NCI-H82 treated with DMSO at 0.1 percent for 48 hours (cell line): ENCODE data around the gene CAPN9.
"Not testable (repeated sequence)": the region's sequence is repeated elsewhere in the genome, so short reads cannot be mapped to it uniquely, and the experiment has no call there.

Experiments used
- DNase-seq: peaks from one replicate; lab custom pipeline; 2025; ENCODE audit not compliant: unreplicated experiment; lab: John Stamatoyannopoulos, UW

CAPN9 gene

DNA sequence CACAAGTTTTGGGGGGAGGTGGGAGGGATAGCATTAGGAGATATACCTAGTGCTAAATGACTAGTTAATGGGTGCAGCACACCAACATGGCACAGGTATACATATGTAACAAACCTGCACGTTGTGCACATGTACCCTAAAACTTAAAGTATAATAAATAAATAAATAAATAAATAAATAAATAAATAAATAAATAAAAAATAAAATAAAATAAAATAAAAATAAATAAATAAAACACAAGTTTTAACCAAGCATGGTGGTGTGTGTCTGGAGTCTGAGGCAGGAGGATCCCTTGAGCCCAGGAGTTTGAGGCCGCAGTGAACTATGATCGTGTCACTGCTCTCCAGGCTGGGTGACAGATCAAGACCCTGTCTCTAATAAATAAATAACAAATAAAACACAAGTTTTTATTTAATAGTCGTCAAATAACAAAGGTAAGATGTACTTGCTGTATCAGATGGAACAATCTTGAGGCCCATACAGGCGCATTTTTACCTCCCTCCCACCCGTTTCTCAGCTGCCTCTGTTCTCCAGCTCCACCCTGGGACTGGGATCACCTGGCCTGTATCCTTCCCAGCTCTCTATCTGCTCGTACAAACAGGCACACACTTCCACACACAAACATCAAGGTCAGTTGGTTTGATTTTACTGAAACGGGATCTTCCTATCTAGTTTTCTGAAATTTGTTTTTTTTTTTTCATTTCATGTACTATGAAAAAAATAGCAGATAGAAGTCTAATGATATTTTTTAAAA, 20.8 kb downstream of the CAPN9 start:
- DNase-seq: not testable (repeated sequence)

DNA sequence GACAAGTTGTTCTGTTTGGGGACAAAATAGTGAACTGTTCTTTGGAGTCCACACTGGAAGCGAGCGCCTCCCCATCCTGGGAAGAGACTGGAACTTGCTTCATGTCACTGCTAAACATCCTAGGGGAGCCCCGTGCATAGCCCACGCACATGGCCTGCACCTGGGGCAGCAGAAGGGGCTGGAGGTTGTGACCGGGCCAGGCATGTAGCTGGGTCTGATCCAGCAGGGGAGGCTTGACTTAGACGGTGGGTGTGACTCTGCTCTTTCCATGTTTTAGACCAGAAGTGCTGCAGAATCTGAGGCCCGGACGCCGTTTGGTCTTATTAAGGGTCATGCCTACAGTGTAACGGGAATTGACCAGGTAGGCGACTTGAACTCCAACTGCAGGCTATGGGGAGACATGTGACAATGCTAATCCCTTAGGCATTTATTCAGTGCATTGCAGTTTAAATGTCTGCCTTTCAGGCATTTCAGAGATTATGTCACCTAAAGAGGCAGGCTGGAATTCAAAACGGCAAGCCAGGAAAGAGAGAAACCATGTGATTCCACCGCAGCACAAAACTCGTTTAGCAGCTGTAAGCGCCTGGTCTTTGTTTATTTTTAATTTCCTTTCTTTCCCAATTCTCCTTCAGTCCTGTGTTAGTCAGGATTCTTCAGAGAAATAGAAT, 21.8 kb downstream of the CAPN9 start:
- DNase-seq: no peak

DNA sequence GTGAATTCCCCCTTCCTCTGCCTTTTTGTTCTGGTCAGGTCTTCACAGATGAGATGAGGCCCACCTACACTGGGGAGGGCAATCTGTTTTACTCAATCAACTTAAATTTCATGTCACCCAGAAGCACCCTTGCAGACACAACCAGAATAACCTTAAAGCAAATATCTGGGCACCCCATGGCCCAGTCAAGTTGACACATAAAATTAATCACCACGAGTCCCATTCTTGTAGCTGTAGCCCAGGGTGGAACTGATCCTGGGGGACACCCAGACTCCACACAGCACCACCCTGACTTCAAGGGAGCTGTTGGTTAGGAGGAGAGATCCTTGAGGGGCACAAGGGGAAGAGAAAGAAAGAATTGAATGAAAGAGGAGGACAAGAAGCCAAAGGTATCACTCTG, 23.1 kb downstream of the CAPN9 start:
- no peak for DNase-seq

DNA sequence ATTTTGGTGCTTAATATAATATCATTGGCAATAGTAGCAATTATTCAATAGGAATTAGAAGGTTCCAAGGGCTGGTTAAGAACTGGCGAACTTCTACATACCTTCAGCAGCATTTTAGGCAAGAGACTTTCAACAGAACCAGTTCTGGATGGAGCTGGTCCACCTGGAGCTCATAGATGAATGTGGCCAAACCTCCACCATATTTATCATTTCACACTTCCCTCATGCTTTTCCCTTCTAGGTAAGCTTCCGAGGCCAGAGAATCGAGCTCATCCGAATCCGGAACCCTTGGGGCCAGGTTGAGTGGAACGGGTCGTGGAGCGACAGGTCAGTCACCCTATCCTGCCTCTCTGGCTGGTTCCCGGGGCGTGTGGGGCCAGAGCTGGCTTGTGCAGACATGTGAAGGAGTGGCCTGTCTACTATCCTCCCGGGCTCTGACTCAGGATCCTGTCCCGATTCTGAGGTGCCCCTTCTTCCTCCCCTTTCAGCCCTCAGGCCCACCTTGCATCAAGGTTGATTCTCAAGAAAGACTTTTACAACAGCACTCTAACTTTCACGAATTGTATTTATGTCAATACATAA, 24.7 kb downstream of the CAPN9 start:
- no peak for DNase-seq

DNA sequence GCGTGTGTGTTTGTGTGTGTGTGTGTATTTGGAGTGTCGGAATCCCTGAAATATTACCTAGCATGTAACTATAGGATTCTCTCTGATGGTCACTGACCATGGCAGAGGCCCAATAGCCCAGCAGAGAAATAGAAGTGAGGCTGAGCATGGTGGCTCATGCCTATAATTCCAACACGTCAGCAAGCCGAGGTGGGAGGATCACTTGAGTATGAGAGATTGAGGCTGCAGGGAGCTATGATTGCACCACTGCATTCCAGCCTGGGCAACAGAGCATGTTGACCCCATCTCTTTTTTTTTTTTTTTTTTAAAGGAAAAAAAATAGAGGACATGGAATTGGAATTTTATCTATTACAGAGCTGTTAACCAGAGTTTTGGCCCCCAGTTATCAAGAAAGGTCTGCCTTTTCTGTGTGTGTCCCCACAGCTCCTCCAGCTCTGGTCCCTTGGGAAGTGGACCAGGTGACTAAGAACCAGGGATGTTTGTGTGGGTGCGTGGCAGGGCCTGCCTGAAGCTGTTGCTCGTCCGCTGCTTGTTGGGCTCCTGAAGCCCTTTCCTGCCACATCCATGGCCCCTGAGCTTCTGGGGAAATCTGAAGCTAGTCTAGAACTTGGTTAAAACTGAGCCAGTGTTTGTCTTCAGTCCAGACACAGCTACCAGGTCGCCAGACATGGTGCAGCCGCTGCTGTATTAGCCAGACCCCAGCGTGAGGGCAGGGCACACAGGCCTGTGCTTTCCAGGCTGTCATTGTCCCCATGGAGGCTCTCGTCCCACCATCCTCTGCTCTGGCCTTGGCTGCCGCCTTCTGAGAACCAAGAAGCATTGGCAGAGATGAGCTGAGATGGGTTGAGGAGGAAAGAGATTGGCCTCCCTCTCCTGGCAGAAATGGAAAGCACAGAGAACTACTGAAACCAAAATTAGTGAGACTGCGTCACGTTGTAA, 25.5 kb downstream of the CAPN9 start:
- no peak for DNase-seq

DNA sequence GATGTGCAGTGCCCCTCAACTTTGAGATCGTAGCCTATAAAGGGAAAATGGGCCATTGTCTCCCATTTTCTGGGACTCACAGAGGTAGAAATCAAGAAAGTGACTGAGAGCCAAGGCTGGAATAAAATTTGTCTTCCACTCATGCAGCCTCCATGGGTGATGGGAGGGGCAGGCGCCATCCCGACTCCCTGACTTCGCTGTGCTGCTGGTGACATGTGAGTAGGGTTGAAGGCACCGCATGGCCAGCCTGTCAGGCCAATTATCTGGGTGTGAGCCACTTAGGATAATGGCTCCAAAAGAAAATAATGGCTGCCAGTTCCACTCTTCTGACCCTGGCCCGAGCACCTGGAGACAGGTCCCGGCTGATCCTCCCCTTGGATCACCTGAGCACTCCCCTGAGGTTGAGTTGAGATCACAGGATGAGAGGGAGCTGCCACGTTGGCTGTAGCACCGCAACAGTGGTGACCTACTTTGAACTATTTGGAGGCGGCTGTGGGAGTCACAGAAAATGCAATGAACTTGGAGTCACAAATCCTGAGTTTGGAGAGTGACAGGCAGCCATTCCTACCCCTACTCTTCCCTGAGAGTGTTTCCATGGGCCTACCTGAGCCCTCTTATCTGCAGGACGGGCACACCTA, 26.3 kb downstream of the CAPN9 start:
- DNase-seq: no peak

DNA sequence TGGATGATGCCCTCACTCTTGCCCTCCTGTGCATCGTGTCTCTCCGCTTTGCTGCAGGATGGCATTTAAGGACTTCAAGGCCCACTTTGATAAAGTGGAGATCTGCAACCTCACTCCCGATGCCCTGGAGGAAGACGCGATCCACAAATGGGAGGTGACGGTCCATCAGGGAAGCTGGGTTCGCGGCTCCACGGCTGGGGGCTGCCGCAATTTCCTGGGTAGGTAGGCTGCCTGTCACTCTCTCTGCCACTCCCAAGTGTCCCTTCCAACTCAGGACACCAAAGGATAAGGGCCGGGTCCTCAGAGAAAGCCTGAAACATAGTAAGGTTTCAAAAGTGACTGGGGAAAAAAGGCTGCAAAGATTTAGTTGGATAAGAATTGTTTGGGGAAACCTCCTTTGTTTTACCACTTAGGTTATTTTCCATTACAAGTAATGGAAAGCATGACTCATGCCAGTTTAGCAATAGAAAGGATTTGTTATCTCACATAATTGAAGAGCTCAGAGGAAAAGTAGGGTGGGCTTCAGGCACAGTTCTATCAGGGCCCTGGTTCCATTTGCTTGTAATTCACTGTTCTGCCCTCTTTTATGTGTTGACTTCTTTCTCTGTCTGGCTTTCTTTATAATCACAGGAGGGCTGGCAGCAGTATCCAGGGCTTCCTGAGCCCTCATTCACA, 31.9 kb downstream of the CAPN9 start:
- no peak for DNase-seq

DNA sequence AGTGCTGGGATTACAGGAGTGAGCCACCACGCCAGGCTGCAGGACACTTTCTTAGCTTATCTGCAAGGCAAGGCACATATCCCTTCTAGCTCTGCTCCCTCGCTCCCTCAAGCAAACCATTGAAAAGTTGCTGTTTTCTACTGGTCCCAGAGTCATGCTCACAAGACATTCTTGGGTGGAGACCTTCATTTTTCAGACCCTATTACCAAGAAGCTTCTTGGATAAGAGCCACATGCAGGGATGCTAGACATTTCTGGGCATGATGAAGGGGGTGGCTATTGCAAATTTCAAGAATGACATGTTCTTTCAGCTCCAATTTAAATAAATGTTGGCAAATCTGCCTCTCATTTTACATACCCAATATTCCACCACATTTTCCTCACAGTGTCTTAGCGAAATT, 33.9 kb downstream of the CAPN9 start:
- DNase-seq: no peak

DNA sequence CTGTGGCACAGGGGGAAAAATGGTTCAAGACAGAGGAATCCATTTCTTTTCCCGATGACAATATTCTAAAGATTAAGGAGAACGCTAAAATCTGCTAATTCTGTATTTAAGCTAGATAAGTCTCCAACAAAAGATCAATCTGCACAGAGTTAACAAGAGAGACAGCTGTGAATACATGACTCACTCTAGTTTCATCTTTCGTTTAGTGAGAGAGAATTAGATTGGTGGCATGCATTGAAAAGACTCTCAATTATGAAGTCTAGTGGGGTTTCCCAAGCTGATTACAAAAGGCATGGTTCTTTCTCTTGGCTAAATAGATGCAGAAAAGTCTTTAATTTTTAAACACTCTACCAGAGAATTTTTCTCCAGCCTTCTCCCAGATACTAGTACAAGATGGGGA, 34.4 kb downstream of the CAPN9 start:
- no peak for DNase-seq

DNA sequence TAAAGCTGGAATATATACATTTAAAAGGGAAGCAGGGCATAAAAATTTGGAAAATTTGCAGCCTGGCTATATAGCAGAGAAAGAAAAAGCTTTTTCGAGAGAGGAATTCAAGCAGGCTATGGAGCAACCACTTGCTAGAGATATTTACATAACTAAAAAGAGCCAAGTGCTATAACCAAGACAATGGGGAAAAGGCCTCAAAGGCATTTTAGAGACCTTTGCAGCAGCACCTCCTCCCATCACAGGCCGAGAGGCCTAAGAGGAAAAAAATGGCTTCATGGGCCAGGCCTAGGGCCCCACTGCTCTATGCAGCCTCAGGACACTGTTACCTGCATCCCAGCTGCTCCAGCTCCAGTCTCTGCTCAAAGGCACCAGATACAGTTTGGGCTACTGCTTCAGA, 37.0 kb downstream of the CAPN9 start:
- DNase-seq: no peak

DNA sequence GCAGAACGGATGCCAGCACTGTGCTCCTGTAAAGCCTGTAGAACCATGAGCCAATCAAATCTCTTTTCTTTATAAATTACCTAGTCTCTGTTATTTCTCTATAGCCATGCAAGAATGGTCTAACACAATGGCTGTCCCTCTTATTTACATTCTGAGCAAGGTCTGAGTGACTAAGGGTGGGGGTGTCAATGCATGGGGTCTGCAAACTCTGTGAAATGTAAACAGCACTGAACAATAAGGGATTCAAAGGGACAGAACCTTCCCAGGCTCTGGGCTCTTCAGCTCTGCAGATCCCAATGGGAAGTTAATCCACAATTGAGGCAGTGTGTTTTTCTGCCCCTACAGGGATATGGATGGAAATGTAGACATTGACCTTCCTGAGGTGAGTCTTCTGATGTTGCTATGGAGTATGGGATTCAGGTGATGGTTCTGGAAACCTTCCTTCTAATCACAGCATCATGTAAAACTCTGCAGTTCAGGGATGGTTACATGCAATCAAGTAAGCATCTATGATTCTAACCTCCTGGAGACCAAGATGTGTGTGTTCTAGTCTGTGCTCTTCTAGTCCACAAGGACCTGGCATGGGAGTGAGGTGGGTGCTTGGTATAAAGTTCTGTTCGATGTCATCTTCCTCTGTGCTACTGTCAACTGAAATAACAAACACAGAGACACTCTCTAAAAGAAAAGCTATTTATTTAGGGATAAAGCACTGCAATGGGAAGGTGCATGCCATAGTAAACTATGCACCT, 38.6 kb downstream of the CAPN9 start:
- no peak for DNase-seq

DNA sequence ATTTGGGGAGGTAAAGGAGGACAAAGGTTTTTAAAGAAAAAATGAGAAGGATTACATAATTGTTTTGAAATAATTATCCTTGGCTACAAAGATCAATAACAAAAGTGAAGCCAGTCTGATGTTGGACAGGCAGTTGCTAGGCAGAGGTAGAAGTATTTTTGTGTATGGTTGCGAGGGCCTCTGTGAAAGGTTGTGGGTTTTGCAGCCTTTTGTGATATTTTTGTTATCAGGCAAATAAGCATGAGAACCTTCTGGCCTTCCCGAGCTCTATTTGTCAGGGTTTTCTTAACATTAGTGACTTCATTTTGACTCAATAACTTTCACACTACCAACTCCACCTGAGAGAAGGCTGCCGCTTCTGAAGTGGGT, 39.2 kb downstream of the CAPN9 start:
- no peak for DNase-seq

DNA sequence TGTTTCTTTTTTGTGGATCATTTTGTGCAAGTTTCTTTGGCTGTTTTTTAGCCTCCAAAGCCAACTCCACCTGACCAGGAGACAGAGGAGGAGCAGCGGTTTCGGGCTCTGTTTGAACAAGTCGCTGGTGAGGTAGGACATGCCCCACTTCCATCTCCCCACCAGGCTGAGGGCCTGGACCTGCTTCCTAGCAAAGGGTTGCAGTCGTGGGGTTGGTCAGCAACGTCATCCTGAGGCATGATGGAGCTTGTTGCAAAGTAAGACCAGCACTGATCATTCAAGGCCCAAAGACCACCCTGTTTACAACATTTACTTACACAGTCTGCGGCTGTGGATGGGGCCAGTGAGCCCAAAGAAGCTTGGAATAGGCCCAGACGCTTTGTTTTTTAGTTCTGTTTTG, 40.3 kb downstream of the CAPN9 start:
- DNase-seq: no peak

DNA sequence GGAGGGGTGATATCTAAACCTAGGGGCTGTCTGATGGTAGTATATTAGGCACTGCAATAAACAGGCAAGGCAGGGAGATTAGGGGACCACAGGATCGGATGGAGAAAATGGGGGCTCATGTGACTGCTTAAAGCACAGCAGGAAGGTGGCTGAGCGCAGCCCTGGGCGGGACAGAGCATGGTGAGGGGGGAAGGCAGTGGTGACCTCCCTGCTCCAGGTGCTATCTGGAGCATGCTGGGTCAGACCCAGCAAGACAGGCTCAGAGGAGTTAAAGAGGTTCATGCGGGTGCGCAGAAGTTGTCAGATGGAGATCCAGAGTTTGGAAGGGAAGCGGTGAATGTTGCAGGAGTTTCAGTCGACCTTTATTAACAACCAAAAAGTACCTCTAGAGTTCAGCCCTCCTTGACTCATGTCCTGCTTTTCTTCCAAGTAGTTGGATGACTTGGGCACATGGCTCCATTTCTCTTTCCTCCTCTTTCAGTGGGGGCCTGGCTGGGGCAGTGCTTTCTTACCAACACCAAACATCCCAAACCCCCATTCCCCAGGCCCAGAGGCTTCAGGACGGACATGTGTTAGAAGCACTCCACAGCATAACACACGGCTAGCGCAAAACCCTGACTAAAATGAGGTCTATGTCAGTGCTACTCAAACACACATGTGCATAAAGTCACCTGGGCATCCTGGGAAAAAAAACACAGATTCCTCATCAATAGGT, 41.5 kb downstream of the CAPN9 start:
- no peak for DNase-seq

DNA sequence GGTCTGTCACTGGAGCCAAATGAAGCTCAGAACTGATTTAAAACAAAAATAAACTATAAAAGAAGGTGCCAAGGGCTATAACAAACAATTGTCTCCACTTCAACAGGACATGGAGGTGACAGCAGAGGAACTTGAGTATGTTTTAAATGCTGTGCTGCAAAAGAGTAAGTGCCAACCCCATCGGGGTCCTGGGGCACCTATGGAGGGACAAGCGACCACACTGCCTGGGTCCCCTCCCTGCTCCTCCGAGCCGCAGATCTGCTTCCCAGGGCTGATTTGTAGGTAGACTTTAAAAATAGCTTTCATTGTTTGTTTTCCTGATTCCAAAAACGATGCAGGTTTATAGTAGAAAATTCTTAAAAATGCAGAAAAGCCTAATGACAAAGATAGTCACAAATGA, 42.8 kb downstream of the CAPN9 start:
- no peak for DNase-seq

DNA sequence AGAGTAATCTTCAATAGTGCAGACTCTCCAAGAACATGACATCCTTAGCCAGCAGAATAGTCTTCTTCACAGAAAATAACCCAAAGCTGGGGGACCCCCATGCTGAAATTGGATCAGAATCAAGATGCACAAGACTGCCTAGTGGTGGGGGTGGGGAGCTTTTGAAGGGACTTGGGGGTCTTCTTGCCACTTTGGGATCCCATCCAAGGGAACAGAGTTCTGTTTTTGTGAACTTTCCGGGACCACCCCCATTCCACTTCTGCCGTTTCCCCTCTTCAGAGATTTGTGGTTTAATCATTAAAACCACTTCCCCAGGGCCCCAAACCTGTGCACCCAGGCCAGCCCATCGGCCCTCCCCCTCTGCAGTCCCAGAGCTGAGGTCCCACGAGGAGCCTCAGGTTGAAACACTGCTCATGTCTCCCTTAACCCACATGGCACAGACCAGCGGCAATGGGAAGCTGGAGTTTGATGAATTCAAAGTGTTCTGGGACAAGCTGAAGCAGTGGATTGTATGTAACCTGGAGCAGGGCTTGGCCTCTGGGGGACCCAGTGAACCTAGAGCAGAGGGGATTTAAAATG, 44.9 kb downstream of the CAPN9 start:
- DNase-seq: no peak

DNA sequence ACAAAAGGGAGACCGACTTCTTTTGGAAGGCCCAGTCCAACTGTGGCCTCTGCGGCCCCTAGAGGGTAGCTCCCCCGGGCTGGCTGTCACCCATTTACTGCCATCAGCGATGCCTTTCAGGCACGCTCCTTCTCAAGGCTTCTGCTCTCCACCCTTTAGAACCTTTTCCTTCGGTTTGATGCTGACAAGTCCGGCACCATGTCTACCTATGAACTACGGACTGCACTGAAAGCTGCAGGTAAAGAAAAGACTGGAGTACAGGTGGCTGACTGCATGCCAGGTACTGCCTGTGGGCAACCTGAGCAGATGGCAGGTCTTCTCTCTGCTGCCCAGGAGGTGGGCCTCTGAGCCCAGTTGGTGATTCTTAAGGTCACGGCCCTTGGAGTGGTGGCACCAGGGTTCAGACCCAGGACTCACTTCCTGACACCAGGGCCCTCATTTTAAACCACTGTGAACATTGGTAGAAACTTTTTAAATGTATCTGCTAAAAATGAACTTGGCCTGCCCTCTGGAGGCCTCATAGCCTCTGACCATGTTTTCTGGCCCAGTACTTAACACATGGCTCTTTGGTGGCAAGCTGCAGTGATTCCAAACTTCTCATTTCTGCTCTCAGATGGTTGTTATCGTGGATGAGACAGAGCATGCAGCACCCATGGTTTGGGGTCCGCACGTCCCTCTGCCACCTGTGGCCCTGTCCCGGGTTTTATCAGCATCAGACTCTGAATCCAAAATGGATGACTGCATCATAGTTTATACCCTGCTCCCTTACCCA, 45.7 kb downstream of the CAPN9 start:
- DNase-seq: no peak

DNA sequence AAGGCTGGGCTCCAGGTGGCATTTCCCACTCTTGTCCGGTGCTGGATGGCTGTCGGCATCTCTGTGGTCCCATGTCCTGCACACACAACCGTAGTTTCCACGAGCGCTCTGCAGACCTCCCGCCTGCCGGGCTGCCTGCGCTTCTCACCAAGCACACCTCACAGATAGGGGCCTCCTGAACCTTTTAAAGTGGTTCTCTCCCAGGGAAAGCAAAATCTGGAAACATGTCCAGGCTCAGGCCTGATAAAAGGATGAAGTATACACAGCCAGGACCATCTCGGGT, 46.2 kb downstream of the CAPN9 start:
- no peak for DNase-seq
